ENCODE data around the gene PHACTR4.
"Not testable (repeated sequence)": the region's sequence is repeated elsewhere in the genome, so short reads cannot be mapped to it uniquely, and the experiment has no call there.

The PHACTR4 gene

GRCh38 chr1:28373450-28373849 is 3.9 kb downstream of the PHACTR4 start:
- not testable (repeated sequence) for DNase-seq

DNA sequence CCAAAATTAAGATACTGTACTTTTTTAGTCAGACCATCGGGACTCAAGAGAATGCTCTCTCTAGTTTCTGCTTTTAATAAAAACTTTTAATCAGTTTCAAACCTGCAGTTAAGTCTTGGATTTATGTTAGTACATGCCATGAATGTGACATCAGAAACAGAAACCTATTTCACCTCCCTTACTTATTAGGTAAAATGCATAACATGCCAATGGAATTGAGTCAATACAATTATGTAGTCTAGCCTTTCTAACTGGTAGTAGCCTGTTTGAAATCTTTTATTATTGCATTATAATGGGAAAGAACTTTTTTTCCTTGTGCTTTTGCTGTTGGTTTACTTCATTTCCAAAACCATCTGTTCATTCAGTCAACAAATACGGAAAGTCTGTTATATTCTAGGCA is 4.8 kb downstream of the PHACTR4 start:
- no peak for DNase-seq

DNA sequence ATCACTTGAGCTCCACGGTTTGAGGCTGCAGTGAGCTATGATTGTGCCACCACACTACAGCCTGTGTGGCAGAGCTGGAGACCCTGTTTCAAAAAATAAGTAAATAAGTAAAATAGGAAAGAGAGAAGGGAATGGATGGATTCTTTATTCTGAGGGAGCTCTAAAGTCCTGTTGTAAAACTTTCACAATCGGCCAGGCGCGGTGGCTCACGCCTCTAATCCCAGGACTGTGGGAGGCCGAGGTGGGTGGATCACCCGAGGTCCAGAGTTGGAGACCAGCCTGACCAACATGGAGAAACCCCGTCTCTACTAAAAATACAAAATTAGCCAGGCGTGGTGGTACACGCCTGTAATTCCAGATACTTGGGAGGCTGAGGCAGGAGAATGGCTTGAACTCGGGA is 6.1 kb downstream of the PHACTR4 start:
- DNase-seq: not testable (repeated sequence)

DNA sequence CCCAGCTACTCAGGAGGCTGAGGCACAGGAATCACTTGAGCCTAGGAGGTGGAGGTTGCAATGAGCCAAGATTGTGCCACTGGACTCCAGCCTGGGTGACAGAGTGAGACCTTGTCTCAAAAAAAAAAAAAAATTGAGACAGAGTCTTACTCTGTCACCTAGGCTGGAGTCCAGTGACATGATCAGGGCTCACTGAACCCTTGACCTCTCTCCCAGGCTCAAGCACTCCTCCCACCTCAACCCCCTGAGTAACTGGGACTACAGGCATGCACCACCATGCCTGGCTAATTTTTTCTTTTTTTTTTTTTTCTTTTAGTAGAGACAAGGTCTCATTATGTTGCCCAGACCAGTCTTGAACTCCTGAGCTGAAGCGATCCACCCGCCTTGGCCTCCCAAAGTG is 6.7 kb downstream of the PHACTR4 start:
- not testable (repeated sequence) for DNase-seq

DNA sequence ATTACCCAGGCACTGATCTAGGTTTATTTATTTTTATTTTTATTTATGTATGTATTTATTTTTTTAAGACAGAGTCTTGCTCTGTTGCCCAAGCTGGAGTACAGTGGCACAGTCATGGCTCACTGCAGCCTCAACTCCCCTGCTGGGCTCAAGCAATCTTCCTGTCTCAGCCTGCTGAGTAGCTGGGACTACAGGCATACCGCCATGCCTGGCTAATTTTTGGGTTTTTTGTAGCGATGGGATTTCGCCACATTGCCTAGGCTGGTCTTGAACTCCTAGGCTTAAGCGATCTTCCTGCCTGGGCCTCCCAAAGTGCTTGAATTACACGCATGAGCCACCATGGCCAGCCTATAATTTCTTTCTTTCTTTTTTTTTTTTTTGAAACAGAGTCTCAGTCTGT is 9.4 kb downstream of the PHACTR4 start:
- DNase-seq: no peak

DNA sequence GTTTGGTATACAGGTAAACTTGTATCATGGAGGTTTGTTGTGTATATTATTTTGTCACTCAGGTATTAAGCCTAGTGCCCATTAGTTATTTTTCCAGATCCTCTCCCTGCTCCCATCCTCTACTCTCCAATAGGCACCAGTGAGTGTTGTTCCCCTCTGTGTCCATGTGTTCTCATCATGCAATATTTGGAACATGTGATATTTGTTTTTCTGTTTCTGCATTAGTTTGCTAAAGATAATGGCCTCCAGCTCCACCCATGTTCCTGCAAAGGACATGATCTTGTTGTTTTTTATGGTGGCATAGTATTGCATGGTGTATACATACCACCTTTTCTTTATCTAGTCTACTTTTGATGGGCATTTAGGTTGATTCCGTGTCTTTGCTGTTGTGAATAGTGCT is 10.9 kb downstream of the PHACTR4 start:
- no peak for DNase-seq

DNA sequence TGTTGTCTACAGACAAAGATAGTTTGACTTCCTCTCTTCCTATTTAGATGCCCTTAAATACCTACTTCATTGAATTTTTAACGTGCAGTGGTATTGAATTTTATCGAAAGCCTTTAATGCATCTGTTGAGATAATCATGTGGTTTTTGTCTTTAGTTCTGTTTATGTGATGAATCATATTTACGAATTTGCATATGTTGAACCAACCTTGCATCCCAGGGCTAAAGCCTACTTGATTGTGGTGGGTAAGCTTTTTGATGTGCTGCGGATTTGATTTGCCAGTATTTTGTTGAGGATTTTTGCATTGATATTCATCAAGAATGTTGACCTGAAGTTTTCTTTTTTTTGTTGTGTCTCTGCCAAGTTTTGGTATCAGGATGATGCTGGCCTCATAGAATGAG is 14.2 kb downstream of the PHACTR4 start:
- DNase-seq: not testable (repeated sequence)

DNA sequence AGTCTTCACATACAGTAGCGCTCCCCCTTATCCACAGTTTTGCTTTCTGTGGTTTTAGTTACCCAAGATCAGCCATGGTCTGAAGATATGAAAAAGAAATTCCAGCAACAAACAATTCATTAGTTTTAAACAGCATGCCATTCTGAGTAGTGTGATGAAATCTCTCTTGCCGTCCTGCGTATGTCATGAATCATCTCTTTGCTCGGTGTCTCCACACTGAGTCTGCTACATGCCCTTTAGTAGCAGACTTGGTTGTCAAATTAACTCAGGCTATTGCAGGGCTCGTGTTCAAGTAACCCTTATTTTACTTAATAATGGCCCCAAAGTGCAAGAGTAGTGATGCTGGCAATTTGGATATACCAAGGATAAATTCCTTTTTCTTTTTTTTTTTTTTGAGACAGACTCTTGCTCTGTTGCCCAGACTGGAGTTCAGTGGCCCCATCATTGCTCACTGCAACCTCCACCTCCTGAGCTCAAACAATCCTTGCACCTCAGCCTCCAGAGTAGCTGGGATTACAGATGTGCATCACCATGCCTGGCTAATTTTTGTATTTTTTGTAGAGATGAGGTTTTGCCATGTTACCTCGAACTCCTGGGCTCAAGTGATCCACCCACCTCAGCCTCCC is 22.6 kb downstream of the PHACTR4 start:
- DNase-seq: no peak

GRCh38 chr1:28394136-28394535 is 24.6 kb downstream of the PHACTR4 start:
- DNase-seq: no peak

- no peak for DNase-seq
Observed at GRCh38 chr1:28395181-28395580, 25.6 kb downstream of the PHACTR4 start.

DNA sequence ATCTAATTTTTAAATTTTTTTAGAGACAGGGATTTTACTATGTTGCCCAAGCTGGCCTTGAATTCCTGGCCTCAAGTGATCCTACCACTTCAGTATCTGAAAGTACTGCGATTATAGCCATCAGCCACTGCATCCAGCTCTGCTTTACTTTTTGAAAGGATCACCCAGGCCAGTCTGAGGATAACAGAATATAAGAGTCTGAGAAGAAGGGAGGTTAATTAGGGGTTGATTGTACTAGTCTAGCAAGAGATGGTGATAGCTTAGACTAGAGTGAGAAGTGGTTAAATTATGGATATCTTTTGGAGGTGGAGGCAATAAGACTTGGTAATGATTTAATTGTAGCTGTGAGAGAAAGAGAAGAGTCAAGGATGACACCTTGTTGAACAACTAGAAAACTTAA is 32.2 kb downstream of the PHACTR4 start:
- DNase-seq: no peak

- no peak for DNase-seq
Observed at GRCh38 chr1:28409090-28409489, 39.5 kb downstream of the PHACTR4 start.

GRCh38 chr1:28411656-28412055 is 42.1 kb downstream of the PHACTR4 start:
- no peak for DNase-seq

GRCh38 chr1:28412731-28413130 is 43.2 kb downstream of the PHACTR4 start:
- no peak for DNase-seq

DNA sequence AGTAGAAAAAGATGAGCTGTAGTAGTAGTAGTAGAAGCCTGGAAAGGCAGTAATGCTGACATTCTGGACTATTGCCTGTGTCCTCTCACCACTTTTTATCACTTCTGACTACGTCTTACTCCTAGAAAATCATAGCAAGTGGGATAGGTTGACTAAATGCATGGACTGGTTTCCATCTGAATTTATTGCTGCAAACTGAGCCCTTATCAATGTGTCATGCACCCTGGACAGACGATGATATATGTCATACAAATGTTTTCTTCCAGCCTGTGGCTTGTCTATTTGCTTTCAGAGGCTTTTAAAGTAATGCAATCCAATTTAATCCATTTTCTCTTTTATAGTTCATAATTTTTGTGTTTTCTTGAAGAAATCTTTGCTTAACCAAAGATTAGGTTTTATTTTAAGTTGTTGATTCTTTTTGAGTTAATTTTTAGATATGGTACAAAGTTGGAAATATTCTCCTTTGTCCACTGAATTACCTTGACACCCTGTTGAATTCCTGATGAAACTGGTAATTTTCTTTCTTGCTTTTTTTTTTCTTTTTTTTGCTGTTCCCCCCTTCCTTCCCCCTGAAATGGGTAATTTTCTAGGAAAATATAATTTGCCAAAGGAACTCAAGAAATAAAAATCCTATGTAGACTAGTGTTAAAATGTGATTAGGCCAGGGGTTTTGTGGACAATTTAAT is 47.1 kb downstream of the PHACTR4 start:
- DNase-seq: no peak

DNA sequence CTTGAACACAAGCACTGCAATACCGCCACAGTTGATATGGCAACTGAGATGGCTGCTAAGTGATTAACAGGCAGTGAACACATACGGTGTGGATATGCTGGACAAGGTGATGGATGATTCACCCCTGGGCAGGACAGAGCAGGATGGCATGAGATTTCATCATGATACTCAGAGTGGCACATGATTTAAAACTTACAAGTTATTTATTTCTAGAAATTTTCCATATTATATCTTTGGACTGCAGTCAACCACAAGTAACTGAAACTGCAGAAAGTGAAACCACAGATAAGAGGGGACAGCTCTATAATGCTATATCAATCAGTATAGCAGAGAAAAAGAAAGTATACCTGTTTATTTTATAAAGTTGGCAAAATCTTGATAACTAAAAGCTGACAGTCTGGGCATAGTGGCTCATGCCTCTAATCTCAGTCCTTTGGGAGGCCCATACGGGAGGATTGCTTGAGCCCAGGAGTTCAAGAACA is 47.9 kb downstream of the PHACTR4 start:
- no peak for DNase-seq

GRCh38 chr1:28417926-28418637 is 48.5 kb downstream of the PHACTR4 start:
- no peak for DNase-seq

DNA sequence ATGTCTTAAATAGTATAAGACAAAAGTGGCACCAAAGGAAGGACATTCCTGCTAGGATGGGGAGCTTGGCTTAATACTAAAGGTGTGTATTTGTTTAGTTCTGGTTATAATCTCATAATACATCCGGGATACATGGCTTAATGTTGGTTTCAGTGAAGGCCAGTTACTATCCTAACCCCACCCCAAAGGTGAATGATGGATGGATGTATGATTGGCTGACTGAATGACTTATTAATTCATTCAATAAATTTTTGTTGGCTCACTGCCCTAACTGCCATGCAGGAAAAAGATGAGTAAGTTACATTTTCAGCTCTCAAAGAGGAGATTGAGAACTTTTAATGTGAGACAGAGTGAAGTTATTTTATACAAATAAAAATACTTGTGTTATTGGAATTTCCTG is 52.2 kb downstream of the PHACTR4 start:
- DNase-seq: no peak

GRCh38 chr1:28426831-28427230 is 57.3 kb downstream of the PHACTR4 start:
- DNase-seq: no peak

DNA sequence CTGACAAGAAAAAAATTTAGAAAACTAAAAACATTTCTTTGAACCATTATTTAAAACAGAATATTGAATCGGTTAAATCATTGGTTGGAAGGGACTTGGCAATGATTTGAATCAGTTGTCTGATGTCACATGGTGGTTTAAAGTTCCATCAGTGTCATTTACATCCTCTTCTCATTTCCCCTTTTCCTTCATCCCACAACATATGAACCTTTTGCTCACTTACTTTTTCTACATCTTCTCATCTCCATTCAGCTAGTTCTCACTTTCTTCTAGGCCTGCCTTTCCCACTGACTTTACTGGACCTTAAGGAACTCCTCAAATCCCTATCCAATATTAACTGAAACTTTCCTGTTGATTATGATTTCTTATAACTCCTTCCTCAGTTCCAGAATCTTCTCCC is 58.5 kb downstream of the PHACTR4 start:
- no peak for DNase-seq

- no peak for DNase-seq
Observed at GRCh38 chr1:28428990-28429520, 59.5 kb downstream of the PHACTR4 start.

DNA sequence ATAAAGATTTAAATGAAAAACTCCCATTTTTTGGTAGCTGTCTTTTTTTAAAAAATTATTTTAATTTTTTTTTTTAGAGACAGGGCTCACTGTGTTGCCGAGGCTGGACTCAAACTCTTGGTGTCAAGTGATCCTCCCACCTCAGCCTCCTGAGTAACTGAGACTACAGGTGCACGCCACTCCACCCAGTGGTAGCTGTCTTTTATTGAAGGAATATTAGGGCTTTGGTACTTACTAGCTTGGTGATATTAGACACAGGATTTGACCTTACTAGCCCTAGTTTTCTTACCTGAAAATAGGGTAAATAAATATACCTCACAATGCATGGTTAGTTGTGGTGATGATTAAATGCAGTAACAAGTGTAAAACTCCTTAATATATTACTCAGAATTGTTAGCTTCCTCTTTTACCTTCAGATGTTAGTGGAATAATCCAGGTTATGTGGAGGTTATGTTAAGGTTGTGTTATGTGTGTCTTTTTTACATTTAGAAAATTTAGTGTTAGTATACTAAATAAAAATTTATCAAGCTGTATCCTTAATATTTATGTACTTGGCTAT is 66.8 kb downstream of the PHACTR4 start:
- no peak for DNase-seq

DNA sequence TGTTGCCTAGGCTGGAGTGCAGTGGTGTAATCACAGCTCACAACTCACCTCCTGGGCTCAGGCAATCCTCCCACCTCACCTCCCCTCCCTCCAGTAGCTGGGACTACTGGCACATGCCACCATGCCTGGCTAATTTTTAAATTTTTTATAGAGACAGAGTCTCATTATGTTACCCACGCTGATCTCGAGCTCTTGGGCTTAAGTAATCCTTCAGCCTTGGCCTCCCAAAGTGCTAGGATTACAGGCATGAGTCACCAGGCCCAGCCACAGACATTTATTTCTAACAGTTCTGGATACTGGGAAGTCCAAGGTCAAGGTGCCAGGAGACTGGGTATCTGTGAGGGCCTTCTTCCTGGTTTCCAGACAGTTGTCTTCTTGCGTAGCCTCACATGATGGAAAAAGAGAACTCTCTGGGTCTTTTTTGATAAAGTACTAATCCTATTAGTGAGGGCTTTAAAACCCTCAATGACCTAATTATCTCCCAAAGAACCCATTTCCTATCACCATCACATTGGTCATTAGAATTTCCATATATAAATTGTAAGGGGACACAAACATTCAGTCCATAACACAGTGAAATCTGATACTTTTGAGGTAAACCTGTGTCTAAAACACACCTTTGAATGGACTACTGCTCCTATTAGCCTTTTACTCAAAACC is 67.9 kb downstream of the PHACTR4 start:
- DNase-seq: no peak

Measured in activated T-cell treated with anti-CD3 and anti-CD28 coated beads, Interleukin-2, amount 50 U/mL, for 1 hour (primary cell).